Liver (tissue), 9 donors: ENCODE measurements around the gene GRK3. TPM values are rescaled to one million over a fixed set of nuclear protein-coding genes. Genes with fewer than 3 reads are reported as not detected.

ENCODE experiments used
- DNase-seq: peaks from one replicate; pipeline ENCODE4 v3.0.0-alpha.2; 2017; ENCODE audit warnings: low spot score
- H3K27ac ChIP-seq, 2 donors: one replicate each; pipeline ENCODE4 v1.7.0; 2013; ENCODE audit warnings: inconsistent platforms in 2 of 2, low read length in 2 of 2, control low read depth in 1 of 2, low read depth in 1 of 2, mild to moderate bottlenecking in 1 of 2
- H3K27me3 ChIP-seq, 4 donors: one replicate each; pipeline versions ENCODE4 v1.6.1 to v1.7.0; 2013; ENCODE audit warnings: low read length in 3 of 4, inconsistent platforms in 1 of 4, mild to moderate bottlenecking in 1 of 4, moderate library complexity in 1 of 4; ENCODE audit not compliant: control insufficient read depth in 4 of 4, insufficient read depth in 4 of 4
- H3K36me3 ChIP-seq, 4 donors: one replicate each; pipeline versions ENCODE4 v1.6.1 to v1.7.0; 2013; ENCODE audit warnings: low read length in 3 of 4, mild to moderate bottlenecking in 3 of 4, low read depth in 1 of 4, moderate library complexity in 1 of 4; ENCODE audit not compliant: control insufficient read depth in 4 of 4, insufficient read depth in 3 of 4
- H3K4me1 ChIP-seq, 4 donors: one replicate each; pipeline versions ENCODE4 v1.6.1 to v1.7.0; 2013; ENCODE audit warnings: low read length in 3 of 4, mild to moderate bottlenecking in 3 of 4, moderate library complexity in 1 of 4; ENCODE audit not compliant: control insufficient read depth in 4 of 4, insufficient read depth in 4 of 4
- H3K4me3 ChIP-seq, 3 donors: one replicate each; pipeline versions ENCODE4 v1.6.1 to v1.7.0; 2013; ENCODE audit warnings: low read length in 3 of 3, control low read depth in 1 of 3, low read depth in 1 of 3, mild to moderate bottlenecking in 1 of 3
- H3K9ac ChIP-seq, 2 donors: one replicate each; pipeline ENCODE4 v1.7.0; 2013; ENCODE audit warnings: low read length in 2 of 2, mild to moderate bottlenecking in 2 of 2, moderate library complexity in 2 of 2, control low read depth in 1 of 2, low read depth in 1 of 2
- H3K9me3 ChIP-seq, 4 donors: one replicate each; pipeline versions ENCODE4 v1.6.1 to v1.7.0; 2013; ENCODE audit warnings: low read length in 3 of 4; ENCODE audit not compliant: control insufficient read depth in 4 of 4
- EGR1 ChIP-seq, 2 donors: IDR thresholded peaks; 2 replicates each; pipeline ENCODE4 v1.6.1; 2016 to 2018; ENCODE audit warnings: antibody characterized with exemption in 2 of 2, low read depth in 2 of 2
- FOXA1 ChIP-seq: IDR thresholded peaks from 2 replicates; pipeline ENCODE4 v1.6.1; 2016; ENCODE audit warnings: antibody characterized with exemption
- FOXA2 ChIP-seq: IDR thresholded peaks from 2 replicates; pipeline ENCODE4 v1.6.1; 2016; ENCODE audit warnings: antibody characterized with exemption
- GABPA ChIP-seq, 2 donors: IDR thresholded peaks in 1 of 2; conservative IDR thresholded peaks in 1 of 2; 2 replicates each; pipeline ENCODE4 v1.6.1; 2016; ENCODE audit warnings: antibody characterized with exemption in 2 of 2, mild to moderate bottlenecking in 1 of 2, moderate library complexity in 1 of 2
- HNF4A ChIP-seq, 2 donors: conservative IDR thresholded peaks; 2 replicates each; pipeline ENCODE4 v1.6.1; 2016; ENCODE audit warnings: antibody characterized with exemption in 2 of 2, mild to moderate bottlenecking in 2 of 2
- HNF4G ChIP-seq: IDR thresholded peaks from 2 replicates; pipeline ENCODE4 v1.6.1; 2016; ENCODE audit warnings: antibody characterized with exemption
- JUND ChIP-seq, 2 donors: IDR thresholded peaks; 2 replicates each; pipeline ENCODE4 v1.6.1; 2016; ENCODE audit warnings: antibody characterized with exemption in 2 of 2
- NR2F2 ChIP-seq: IDR thresholded peaks from 2 replicates; pipeline ENCODE4 v1.6.1; 2016; ENCODE audit warnings: antibody characterized with exemption
- RAD21 ChIP-seq, 2 donors: IDR thresholded peaks; 2 replicates each; pipeline ENCODE4 v1.6.1; 2016; ENCODE audit warnings: antibody characterized with exemption in 2 of 2, mild to moderate bottlenecking in 2 of 2
- SP1 ChIP-seq: IDR thresholded peaks from 2 replicates; pipeline ENCODE4 v1.6.1; 2018; ENCODE audit warnings: antibody characterized with exemption, mild to moderate bottlenecking
- TAF1 ChIP-seq: conservative IDR thresholded peaks from 2 replicates; pipeline ENCODE4 v1.6.1; 2016; ENCODE audit warnings: antibody characterized with exemption, mild to moderate bottlenecking
- YY1 ChIP-seq: IDR thresholded peaks from 2 replicates; pipeline ENCODE4 v1.6.1; 2016; ENCODE audit warnings: antibody characterized with exemption, mild to moderate bottlenecking
- WGBS: extraction: QIAGEN DNeasy Blood & Tissue Kit; methylation state at CpG from one replicate; pipeline ENCODE4 v1.1.7; 2013; 5-methylcytosine and 5-hydroxymethylcytosine counted together
- polyA plus RNA-seq, 2 donors: library from polyadenylated mRNA; stranded (reverse) in 1 of 2; unstranded in 1 of 2; fragments of 200-250 nt in 1 of 2; fragments of >200 nt in 1 of 2; fragmentation: Nextera tagmentation in 1 of 2; extraction: Ambion mirVana in 1 of 2; gene quantifications; one replicate each; pipeline versions ENCODE4 v1.2.1 to v1.2.3, GENCODE V29; 2013 to 2015
- total RNA-seq, 2 donors: library from RNA; depleted of rRNA; stranded (reverse); fragments of >200 nt; gene quantifications; one replicate each; pipeline ENCODE4 v1.2.3, GENCODE V29; 2014
- TF ChIP-seq, protein P1 (sequence below): IDR thresholded peaks from 2 replicates; pipeline ENCODE4 v1.6.1; 2016; ENCODE audit warnings: antibody characterized with exemption, mild to moderate bottlenecking
- TF ChIP-seq, protein P2 (sequence below): fragments of 150-350 bp; IDR thresholded peaks from 2 replicates; pipeline ENCODE4 v1.5.1; 2017; ENCODE audit warnings: improper control_type of control experiment, low read depth, low read length; ENCODE audit not compliant: missing input control
- TF ChIP-seq, protein P3 (sequence below): IDR thresholded peaks from 2 replicates; pipeline ENCODE4 v1.6.1; 2016; ENCODE audit warnings: antibody characterized with exemption
- TF ChIP-seq, protein P4 (sequence below): IDR thresholded peaks from 2 replicates; pipeline ENCODE4 v1.6.1; 2016; ENCODE audit warnings: antibody characterized with exemption
- donor health status: healthy.
- donor health status: healthy.
- donor health status: healthy.
- donor health status: healthy.
- donor health status: healthy.

Gene GRK3
- total and polyA plus RNA-seq, 4 donors, result 0.79 to 6.5 (median 2.4) TPM

DNA sequence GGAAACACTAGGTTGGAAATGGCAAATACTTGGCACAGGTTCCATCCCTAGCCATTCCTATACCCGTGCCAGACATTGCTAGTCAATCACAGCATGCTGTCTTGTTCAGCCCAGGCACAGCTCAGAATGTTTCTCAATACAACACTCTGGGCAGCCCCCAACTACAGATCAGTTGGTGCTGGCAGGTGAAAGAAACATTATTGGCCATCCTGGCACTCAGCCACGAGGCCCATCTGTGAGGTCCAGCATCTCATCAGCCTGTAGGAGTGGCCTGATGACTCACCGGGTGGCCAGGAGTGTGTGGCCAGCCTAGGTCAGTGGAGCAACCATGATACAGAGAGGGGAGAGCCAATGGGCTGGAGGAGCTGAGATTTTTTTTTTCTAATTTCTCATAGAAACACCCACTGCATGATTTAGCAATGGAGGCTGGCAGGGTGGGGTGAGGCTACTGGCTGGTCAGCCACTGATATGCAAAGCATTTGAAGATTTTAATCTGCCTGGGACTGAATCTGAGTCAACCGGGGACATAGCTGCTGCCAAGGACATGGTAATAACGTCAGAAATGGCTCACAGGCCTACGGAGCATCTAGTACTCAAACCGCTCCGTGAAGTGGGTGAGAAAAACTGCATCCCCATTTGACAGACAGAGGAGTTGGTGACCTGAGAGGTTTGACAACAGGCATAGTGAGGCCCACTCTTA is 182.9 kb downstream of the GRK3 start:
- H3K36me3 ChIP-seq, result no peaks in the 10 kb centered on the region
- TF ChIP-seq NR2F2 (no peak), YY1 (no peak), JUND (IDR thresholded peaks at IDR 0.05) (no peak), HNF4G (no peak), TAF1 (no peak), SP1 (no peak)
- peaks cover 0 to 3% (median 0%) of the 10 kb centered on the region in 4 donors for H3K4me1 ChIP-seq
- H3K27ac ChIP-seq, result no peak overlapping the region
- H3K4me3 ChIP-seq, result no peak overlapping the region
- no peaks in the 10 kb centered on the region for H3K27me3 ChIP-seq
- no peak for DNase-seq
- no peaks in the 10 kb centered on the region for H3K9me3 ChIP-seq
- 84% methylated on average over 8 of the region's 8 CpGs for whole genome bisulfite sequencing
- no peak overlapping the region for H3K9ac ChIP-seq

DNA sequence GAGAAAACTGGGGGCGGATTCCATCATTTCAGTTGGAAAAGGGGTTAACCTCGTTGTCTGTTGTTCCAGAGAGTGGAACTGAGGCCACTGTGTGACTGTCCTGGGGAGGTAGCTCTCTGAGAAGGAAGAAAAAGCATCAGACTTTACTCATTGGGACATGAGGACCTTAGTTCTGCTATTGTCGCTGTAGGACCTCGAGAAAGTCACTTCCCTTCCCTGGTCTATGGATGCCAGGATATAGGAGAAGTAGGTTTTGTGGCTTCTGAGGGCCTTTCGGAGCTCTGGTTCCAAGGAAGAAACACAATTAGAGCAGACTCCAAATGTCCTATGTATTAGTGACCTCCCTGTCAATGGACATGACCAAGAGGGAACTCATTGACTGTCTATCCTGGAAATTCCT is 183.7 kb downstream of the GRK3 start:
- H3K27ac ChIP-seq, result no peak overlapping the region
- H3K9me3 ChIP-seq, result no peaks in the 10 kb centered on the region
- H3K36me3 ChIP-seq, result no peaks in the 10 kb centered on the region
- WGBS, result 91% methylated on average over 5 of the region's 5 CpGs
- TF ChIP-seq NR2F2 (no peak), FOXA1 (no peak), HNF4G (no peak), EGR1 (IDR thresholded peaks at IDR 0.05; ENCODE audit: low read depth in 2 of 2) (no peak), HNF4A (conservative IDR thresholded peaks at IDR 0.05) (no peak), YY1 (no peak), JUND (IDR thresholded peaks at IDR 0.05) (no peak), SP1 (no peak), RAD21 (IDR thresholded peaks at IDR 0.05) (no peak), FOXA2 (no peak), GABPA (IDR thresholded peaks at IDR 0.05 in 1 of 2, conservative IDR thresholded peaks at IDR 0.05 in 1 of 2) (no peak)
- TF ChIP-seq, protein P1, sequence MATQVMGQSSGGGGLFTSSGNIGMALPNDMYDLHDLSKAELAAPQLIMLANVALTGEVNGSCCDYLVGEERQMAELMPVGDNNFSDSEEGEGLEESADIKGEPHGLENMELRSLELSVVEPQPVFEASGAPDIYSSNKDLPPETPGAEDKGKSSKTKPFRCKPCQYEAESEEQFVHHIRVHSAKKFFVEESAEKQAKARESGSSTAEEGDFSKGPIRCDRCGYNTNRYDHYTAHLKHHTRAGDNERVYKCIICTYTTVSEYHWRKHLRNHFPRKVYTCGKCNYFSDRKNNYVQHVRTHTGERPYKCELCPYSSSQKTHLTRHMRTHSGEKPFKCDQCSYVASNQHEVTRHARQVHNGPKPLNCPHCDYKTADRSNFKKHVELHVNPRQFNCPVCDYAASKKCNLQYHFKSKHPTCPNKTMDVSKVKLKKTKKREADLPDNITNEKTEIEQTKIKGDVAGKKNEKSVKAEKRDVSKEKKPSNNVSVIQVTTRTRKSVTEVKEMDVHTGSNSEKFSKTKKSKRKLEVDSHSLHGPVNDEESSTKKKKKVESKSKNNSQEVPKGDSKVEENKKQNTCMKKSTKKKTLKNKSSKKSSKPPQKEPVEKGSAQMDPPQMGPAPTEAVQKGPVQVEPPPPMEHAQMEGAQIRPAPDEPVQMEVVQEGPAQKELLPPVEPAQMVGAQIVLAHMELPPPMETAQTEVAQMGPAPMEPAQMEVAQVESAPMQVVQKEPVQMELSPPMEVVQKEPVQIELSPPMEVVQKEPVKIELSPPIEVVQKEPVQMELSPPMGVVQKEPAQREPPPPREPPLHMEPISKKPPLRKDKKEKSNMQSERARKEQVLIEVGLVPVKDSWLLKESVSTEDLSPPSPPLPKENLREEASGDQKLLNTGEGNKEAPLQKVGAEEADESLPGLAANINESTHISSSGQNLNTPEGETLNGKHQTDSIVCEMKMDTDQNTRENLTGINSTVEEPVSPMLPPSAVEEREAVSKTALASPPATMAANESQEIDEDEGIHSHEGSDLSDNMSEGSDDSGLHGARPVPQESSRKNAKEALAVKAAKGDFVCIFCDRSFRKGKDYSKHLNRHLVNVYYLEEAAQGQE, result no peak
- TF ChIP-seq, protein P2, sequence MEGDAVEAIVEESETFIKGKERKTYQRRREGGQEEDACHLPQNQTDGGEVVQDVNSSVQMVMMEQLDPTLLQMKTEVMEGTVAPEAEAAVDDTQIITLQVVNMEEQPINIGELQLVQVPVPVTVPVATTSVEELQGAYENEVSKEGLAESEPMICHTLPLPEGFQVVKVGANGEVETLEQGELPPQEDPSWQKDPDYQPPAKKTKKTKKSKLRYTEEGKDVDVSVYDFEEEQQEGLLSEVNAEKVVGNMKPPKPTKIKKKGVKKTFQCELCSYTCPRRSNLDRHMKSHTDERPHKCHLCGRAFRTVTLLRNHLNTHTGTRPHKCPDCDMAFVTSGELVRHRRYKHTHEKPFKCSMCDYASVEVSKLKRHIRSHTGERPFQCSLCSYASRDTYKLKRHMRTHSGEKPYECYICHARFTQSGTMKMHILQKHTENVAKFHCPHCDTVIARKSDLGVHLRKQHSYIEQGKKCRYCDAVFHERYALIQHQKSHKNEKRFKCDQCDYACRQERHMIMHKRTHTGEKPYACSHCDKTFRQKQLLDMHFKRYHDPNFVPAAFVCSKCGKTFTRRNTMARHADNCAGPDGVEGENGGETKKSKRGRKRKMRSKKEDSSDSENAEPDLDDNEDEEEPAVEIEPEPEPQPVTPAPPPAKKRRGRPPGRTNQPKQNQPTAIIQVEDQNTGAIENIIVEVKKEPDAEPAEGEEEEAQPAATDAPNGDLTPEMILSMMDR, result no peak
- TF ChIP-seq, protein P3, sequence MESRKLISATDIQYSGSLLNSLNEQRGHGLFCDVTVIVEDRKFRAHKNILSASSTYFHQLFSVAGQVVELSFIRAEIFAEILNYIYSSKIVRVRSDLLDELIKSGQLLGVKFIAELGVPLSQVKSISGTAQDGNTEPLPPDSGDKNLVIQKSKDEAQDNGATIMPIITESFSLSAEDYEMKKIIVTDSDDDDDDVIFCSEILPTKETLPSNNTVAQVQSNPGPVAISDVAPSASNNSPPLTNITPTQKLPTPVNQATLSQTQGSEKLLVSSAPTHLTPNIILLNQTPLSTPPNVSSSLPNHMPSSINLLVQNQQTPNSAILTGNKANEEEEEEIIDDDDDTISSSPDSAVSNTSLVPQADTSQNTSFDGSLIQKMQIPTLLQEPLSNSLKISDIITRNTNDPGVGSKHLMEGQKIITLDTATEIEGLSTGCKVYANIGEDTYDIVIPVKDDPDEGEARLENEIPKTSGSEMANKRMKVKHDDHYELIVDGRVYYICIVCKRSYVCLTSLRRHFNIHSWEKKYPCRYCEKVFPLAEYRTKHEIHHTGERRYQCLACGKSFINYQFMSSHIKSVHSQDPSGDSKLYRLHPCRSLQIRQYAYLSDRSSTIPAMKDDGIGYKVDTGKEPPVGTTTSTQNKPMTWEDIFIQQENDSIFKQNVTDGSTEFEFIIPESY, result no peak
- TF ChIP-seq, protein P4, sequence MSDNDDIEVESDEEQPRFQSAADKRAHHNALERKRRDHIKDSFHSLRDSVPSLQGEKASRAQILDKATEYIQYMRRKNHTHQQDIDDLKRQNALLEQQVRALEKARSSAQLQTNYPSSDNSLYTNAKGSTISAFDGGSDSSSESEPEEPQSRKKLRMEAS, result no peak
- no peak overlapping the region for H3K9ac ChIP-seq
- DNase-seq, result no peak
- peaks cover 0 to 3% (median 0%) of the 10 kb centered on the region in 4 donors for H3K4me1 ChIP-seq
- no peak overlapping the region for H3K4me3 ChIP-seq
- H3K27me3 ChIP-seq, result no peaks in the 10 kb centered on the region
